Neural cell (in vitro differentiated cells): ENCODE results near the gene PDK2.

Experiments
- EP300 ChIP-seq: fragments of 450-650 bp; conservative IDR thresholded peaks from 2 replicates; pipeline ENCODE4 v1.6.1; 2014; ENCODE audit warnings: antibody characterized with exemption, mild to moderate bottlenecking, moderate library complexity; ENCODE audit not compliant: poor library complexity, severe bottlenecking
- EZH2 ChIP-seq: fragments of 200-600, 300-800 bp; shearing (Covaris generic), sonication (generic); IDR thresholded peaks from 2 replicates; pipeline ENCODE4 v1.6.1; 2014; ENCODE audit warnings: antibody characterized with exemption, low read length, borderline replicate concordance, mild to moderate bottlenecking; ENCODE audit not compliant: insufficient read depth, poor library complexity, severe bottlenecking
- MXI1 ChIP-seq: fragments of 450-650 bp; conservative IDR thresholded peaks from 2 replicates; pipeline ENCODE4 v1.6.1; 2014; ENCODE audit warnings: antibody characterized with exemption, mild to moderate bottlenecking; ENCODE audit not compliant: poor library complexity, severe bottlenecking
- POLR2AphosphoS5 ChIP-seq: IDR thresholded peaks from 2 replicates; pipeline ENCODE4 v1.6.1; 2012
- RAD21 ChIP-seq: fragments of 450-650 bp; conservative IDR thresholded peaks from 2 replicates; pipeline ENCODE4 v1.6.1; 2014; ENCODE audit warnings: antibody characterized with exemption, mild to moderate bottlenecking, moderate library complexity
- SMC3 ChIP-seq: fragments of 450-650 bp; conservative IDR thresholded peaks from 2 replicates; pipeline ENCODE4 v1.6.1; 2014; ENCODE audit warnings: antibody characterized with exemption, mild to moderate bottlenecking, moderate library complexity; ENCODE audit not compliant: poor library complexity
- TAF1 ChIP-seq: IDR thresholded peaks from 2 replicates; pipeline ENCODE4 v1.6.1; 2012; ENCODE audit warnings: low read depth
- TF ChIP-seq, protein P1 (sequence below): fragments of 450-650 bp; IDR thresholded peaks from 2 replicates; pipeline ENCODE4 v1.5.1; 2014; ENCODE audit warnings: antibody characterized with exemption, mild to moderate bottlenecking, moderate library complexity; ENCODE audit not compliant: poor library complexity, severe bottlenecking
- TF ChIP-seq, protein P2 (sequence below): IDR thresholded peaks from 2 replicates; pipeline ENCODE4 v1.6.1; 2012; ENCODE audit warnings: borderline replicate concordance

DNA sequence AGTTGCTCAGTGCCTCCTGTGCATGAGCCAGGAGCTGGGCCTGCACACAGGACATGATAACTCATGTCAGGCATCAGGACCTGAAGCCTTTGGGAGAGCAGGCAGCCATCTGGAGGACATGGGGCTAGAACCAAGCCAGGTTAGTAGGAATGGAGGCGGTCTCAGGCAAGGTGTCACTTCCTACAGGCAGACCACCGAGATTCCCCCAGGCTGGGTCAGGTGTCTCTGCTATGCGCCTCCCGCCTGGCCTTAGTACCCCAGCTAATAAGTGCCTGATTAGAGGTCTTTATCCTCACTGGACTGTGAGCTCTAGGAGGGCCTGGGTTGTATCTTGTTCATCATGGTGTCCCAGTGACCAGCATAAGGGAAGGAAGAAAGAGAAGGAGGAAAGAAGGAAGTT, 19.2 kb downstream of the PDK2 start:
- TF ChIP-seq, protein P1, sequence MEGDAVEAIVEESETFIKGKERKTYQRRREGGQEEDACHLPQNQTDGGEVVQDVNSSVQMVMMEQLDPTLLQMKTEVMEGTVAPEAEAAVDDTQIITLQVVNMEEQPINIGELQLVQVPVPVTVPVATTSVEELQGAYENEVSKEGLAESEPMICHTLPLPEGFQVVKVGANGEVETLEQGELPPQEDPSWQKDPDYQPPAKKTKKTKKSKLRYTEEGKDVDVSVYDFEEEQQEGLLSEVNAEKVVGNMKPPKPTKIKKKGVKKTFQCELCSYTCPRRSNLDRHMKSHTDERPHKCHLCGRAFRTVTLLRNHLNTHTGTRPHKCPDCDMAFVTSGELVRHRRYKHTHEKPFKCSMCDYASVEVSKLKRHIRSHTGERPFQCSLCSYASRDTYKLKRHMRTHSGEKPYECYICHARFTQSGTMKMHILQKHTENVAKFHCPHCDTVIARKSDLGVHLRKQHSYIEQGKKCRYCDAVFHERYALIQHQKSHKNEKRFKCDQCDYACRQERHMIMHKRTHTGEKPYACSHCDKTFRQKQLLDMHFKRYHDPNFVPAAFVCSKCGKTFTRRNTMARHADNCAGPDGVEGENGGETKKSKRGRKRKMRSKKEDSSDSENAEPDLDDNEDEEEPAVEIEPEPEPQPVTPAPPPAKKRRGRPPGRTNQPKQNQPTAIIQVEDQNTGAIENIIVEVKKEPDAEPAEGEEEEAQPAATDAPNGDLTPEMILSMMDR: no peak
- TF ChIP-seq EP300 (no peak), TAF1 (no peak), RAD21 (no peak), POLR2AphosphoS5 (no peak), SMC3 (no peak), MXI1 (no peak), EZH2 (no peak)
- TF ChIP-seq, protein P2, sequence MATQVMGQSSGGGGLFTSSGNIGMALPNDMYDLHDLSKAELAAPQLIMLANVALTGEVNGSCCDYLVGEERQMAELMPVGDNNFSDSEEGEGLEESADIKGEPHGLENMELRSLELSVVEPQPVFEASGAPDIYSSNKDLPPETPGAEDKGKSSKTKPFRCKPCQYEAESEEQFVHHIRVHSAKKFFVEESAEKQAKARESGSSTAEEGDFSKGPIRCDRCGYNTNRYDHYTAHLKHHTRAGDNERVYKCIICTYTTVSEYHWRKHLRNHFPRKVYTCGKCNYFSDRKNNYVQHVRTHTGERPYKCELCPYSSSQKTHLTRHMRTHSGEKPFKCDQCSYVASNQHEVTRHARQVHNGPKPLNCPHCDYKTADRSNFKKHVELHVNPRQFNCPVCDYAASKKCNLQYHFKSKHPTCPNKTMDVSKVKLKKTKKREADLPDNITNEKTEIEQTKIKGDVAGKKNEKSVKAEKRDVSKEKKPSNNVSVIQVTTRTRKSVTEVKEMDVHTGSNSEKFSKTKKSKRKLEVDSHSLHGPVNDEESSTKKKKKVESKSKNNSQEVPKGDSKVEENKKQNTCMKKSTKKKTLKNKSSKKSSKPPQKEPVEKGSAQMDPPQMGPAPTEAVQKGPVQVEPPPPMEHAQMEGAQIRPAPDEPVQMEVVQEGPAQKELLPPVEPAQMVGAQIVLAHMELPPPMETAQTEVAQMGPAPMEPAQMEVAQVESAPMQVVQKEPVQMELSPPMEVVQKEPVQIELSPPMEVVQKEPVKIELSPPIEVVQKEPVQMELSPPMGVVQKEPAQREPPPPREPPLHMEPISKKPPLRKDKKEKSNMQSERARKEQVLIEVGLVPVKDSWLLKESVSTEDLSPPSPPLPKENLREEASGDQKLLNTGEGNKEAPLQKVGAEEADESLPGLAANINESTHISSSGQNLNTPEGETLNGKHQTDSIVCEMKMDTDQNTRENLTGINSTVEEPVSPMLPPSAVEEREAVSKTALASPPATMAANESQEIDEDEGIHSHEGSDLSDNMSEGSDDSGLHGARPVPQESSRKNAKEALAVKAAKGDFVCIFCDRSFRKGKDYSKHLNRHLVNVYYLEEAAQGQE: no peak
